Fibroblast of skin of right biceps (primary cell): ENCODE data around the gene NAV2.
"Not testable (repeated sequence)": the region's sequence is repeated elsewhere in the genome, so short reads cannot be mapped to it uniquely, and the experiment has no call there.

Experiments used
- DNase-seq: peaks from one replicate; pipeline ENCODE4 v3.0.0-alpha.2; 2013

NAV2 gene

DNA sequence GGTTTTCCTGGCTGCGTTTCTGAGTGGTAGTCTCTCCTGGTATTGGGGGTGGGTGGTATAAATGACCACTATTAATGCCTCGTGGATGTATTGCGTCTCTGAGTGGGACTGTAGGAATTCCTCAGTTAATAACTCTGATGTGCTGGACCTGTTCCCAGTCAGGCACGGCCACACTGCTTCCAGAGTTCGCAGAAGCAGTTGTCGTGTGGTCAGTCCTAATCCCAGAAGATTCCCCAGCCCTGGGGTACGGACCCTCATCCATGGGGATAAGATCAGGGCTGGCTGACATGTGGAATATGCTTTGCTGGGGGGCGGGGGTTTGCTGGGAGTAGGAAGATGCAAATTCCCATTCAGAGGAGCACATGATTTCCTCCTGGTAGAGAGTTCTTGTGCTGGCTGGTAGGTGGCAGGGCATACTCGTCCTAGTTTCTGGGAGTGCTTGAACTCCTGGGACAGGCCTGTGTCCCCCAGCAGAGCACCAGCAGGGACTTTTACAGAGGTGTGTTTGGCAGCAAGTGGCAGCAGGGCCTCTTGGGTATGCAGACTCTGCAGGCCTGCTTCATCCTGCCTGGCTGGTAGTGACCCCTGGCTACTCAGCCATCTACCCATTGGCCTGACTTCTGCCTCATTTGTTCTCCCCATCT, 157.4 kb downstream of the NAV2 start:
- no peak for DNase-seq

DNA sequence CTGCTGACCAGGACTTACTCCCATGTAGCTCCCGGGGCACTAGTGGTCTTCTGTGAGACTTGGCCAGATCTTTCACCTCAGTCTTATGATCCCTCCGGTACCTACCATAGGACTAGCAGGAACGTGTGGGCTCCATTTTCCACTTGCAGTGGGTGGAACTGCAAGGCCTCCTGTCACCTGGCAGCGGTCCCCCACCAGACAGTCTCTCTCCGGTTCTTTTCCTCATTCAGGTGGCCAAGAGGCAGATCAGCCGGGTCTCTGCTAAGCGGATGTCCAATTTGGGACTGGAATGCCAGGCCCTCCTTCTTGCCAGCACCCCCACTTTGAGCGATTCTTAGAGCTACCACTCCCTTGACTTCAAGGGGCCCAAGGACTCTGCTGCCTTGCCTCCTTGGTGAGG, 158.9 kb downstream of the NAV2 start:
- DNase-seq, result no peak

DNA sequence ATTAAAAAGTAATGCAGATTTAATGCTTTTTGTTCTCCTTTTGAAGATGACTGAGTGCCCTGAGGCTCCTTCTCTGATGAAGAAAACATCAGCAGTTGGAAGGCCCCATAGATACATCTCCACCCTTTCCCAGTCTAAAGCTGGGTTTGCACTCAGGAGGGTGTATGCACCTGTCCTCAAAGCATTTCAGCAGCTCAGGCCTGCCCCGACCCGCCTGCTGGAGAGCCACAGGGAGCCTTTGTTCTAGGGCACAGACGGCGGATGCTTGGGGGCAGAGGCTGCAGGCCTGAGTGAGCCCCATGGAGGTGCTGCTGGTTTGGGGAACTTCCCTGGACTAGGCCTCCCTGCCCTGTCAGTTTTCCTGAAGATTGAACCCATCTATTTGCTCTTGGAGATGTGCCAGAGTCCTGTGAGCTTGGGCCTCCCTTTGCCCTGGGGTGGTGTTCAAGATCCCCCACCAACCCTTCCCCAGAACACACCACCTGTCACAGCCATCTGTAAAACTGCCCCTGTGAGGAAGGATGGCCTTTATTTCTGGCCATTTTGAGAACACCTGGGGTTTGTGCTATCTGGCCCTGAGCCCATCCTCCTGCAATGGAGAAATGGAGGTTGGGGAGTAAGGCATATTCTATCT, 160.0 kb downstream of the NAV2 start:
- DNase-seq, result no peak

GRCh38 chr11:19873730-19874129, 161.1 kb downstream of the NAV2 start:
- no peak for DNase-seq

DNA sequence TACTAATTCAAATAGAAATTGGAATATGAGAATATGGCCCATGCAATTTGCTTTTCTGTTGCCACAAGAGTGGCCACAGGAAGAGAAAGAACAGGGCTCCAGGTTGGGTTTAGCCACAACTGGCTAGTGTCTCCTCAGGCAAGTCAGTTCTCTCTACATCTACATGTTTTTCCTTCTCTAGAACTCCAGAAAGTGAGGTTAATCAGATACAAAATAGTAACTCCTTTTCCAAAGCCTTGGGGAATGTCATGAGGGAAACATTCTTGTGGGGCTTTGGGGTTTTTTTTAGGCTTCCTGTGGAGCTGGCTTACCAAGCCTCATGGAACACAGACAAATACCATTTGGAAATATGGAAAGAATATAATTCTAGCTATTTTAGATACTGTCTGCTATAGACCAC, 161.6 kb downstream of the NAV2 start:
- DNase-seq, result peak; percentile 24

GRCh38 chr11:19876750-19877149, 164.1 kb downstream of the NAV2 start:
- DNase-seq, result no peak

- DNase-seq, result no peak
These were observed 165.9 kb downstream of the NAV2 start for GRCh38 chr11:19878520-19878919.

DNA sequence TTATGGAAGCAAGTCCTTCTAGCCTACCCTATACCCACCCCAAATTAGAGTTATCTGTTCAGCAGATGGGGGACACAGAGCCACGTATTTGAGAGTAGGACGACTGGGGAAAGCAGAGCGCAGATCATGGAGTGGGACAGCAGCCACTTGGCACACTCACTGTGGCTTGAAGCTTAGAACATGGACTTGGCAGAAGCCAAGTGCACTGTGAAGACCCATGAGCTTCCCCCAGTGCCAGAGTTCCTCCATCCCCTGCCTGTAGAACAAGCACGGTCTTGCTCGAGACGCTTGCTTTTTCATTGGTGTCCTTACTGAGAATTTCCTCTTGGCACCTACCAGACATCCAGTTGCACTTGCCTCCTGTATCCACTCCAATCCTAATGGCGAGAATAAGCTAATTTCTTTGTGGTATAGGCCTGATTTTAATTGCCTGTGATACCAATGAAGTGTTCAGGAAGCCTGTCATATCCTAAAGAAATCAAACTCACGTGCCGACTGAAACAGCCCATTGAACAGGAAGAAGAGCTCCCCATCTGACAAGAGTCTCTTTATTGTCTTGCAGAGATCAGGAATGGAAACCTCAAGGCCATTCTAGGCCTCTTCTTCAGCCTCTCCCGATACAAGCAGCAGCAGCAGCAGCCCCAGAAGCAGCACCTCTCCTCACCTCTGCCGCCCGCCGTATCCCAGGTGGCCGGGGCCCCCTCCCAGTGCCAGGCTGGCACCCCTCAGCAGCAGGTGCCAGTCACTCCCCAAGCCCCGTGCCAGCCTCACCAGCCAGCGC, 166.9 kb downstream of the NAV2 start:
- DNase-seq, result no peak

DNA sequence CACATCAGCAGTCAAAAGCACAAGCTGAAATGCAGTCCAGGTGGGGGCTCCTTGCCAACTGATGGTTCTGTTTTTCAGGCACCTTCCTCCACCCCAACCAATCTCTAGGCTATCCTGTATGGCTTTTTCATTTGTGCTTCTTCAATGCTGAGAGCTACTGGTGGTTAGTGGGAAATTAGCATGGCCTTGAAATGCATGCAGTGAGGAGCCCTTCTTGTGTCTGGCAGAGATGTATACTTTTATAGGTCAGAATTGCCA, 167.4 kb downstream of the NAV2 start:
- no peak for DNase-seq

DNA sequence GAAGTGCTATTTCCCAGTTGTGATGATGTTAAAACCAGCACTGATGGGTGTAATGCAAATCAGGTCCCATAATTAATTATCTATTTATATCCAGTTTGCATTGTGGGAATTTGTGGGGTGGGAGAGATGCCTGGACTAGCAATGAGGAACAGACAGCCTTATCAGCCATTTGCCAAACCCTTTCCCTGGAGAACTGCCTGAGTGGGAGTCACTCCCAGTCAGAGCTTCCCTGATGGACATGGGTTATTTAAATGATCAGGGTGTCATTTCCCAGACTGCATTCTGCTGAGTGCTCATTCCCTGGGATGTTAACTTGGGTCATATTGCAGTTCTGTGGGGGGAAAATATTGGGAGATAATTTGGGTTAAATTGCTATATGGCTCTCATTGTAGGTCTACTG, 168.5 kb downstream of the NAV2 start:
- no peak for DNase-seq

DNA sequence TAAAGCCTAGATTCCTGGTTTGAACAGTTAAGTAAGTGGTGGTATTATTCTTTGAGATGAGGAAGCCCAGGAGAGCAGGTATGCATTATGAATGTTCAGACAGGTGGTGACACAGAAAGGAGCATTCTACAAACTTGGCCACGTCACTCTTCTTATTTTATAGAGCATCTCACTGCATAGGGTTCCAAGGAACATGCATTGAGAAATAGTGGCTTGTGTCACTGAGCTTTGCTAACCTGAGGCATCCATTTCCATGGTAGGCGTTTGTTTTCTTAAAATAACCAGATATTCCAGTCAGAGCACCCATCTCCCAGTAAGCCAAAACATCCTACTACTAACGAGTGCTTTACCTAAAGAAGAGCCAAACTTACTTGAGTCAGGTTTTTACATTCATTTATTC, 169.7 kb downstream of the NAV2 start:
- DNase-seq, result no peak

DNA sequence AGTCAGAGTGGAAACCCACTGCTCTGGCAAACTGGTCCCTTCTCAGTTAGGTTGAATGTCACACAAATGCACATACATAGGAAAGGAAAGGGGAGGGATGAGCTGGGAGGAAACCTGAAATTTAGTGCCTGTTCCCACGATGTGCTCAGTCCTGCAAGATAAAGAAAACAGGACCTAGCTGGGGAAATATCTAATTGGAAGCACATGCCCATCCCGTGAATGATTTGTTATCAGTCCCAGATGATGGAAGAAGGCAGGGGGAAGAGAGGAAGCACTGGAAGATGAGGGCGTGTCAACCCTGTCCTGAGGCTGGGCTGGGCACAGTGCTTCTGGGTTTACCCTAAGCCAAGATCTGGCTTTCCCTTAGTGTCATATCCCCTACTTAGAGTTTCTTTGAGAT, 173.9 kb downstream of the NAV2 start:
- DNase-seq, result peak; percentile 35

GRCh38 chr11:19887842-19888241, 175.2 kb downstream of the NAV2 start:
- no peak for DNase-seq

DNA sequence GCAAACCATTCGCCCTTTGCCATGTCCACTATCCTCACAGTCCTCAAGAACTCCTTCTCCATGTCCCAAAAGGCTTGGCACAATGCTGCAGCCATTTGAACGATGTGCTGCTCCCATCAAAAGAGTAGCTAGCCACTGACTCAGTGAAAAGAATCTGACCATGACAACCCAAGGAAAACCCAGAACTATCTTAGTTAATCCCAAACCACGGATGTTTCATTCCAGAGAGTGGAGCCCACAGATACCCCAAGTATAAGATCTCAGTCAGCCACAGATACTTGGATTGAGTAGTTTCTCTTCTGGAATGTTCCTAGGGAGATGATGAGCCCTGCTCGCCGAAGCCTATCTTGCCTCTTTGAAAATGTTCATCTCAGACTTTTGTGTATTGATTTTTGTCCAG, 176.9 kb downstream of the NAV2 start:
- DNase-seq, result peak; percentile 85

GRCh38 chr11:19890308-19890707, 177.7 kb downstream of the NAV2 start:
- DNase-seq, result peak; percentile 97

DNA sequence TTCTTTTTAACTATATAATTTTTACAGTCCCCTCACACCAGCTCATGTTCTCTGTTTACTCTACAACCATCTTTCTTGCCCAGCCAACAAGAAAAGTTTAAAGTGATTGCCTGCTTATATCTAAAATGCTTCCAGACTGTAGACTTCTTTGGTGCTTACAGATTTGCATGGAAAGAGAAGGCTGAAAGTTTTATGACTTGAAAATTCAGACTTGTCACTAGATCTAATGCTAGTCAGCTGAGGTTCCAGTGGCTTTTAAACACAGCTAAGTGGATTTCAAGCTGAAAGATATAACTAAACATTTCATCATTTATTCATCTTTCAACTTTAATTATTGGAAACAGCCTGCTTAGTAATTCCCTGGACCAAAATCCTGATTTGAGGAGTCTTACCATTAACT, 178.4 kb downstream of the NAV2 start:
- DNase-seq, result no peak

DNA sequence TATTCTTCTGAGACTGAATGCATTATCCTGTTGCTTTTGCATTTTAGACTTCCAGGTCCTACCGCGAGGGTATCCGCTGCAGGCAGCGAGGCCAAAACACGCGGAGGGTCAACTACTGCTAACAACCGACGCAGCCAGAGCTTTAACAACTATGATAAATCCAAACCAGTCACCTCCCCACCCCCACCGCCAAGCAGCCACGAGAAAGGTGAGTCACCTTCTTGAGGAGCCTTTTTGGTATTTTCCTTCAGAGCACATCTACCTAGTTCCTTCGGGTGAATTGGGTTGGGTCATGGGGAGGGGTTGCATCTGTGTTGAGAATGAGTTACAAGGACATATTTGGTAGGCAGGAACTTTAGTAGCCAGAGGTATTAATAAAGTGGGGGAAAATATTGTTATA, 179.8 kb downstream of the NAV2 start:
- DNase-seq, result peak; percentile 47

- peak; percentile 66 for DNase-seq
These were observed 180.2 kb downstream of the NAV2 start for GRCh38 chr11:19892876-19893275.

- no peak for DNase-seq
These were observed 181.8 kb downstream of the NAV2 start for GRCh38 chr11:19894404-19894803.

DNA sequence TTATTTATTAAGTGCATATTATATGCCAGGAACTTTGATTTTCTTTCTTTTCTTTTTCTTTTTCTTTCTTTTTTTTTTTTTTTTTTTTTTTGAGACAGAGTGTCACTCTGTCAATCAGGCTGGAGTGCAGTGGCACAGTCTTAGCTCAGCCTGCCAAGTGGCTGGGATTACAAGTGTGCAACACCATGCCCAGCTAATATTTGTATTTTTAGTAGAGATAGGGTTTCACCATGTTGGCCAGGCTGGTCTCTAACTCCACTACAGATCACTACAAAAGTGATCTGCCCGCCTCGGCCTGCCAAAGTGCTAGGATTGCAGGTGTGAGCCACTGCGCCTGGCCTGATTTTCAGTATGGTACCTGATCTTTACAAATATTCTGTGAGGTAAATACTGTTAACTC, 182.4 kb downstream of the NAV2 start:
- DNase-seq, result not testable (repeated sequence)

GRCh38 chr11:19895776-19896175, 183.1 kb downstream of the NAV2 start:
- DNase-seq, result no peak

- peak; percentile 78 for DNase-seq
These were observed 191.0 kb downstream of the NAV2 start for GRCh38 chr11:19903620-19904069.

DNA sequence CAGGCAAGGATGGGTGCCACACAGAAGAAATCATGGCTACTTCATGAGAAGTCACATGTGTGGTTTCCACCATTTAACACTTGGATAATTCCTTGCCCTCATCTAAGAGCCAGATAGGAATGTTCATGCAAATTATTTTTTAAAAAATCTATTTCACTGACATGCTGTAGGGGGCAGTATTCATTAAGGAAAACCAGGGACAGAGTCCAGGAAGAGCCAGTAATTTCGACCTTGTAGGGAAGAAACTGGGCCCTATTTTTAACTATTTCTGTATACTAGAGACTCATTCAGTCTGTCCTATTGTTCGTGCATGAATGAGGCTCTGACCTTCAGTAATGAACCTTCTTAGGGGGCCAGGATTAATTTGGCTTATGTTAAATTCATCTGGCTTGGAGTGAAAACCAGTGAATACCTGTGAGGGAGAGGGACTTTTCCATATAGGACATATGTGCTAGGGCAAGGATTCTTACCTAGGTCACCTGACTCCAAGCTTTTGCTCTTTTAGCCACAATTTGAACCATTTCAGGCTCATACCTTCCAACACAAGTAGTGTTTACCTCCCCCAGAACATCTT, 192.7 kb downstream of the NAV2 start:
- peak; percentile 62 for DNase-seq

DNA sequence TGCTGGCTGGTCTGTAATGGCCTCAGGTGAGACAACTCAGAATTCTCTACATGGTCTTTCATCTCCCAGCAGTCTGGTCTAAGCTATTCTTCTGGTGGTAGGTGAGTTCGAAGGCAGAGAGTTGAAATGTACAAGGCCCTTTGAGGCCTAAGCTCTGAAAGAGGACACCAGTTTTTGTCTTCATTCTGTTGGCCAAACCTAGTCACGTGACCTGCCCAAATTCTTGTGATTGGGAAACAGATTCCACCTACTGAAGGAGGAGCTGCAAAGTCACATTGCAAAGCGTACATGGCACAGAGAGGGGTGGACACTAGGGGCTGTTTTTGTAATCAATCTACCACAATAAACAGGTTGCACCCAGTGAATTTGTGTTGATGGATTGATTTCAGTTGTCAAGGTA, 193.5 kb downstream of the NAV2 start:
- no peak for DNase-seq
